ENCODE results near the gene CADM1. TPM values are rescaled to one million over a fixed set of nuclear protein-coding genes. Genes with fewer than 3 reads are reported as not detected.
A peak's percentile ranks its signal among the peaks of the same experiment; 100 is the strongest.

CADM1 gene
- polyA plus RNA-seq, 1 experiment, result 31.8 TPM

DNA sequence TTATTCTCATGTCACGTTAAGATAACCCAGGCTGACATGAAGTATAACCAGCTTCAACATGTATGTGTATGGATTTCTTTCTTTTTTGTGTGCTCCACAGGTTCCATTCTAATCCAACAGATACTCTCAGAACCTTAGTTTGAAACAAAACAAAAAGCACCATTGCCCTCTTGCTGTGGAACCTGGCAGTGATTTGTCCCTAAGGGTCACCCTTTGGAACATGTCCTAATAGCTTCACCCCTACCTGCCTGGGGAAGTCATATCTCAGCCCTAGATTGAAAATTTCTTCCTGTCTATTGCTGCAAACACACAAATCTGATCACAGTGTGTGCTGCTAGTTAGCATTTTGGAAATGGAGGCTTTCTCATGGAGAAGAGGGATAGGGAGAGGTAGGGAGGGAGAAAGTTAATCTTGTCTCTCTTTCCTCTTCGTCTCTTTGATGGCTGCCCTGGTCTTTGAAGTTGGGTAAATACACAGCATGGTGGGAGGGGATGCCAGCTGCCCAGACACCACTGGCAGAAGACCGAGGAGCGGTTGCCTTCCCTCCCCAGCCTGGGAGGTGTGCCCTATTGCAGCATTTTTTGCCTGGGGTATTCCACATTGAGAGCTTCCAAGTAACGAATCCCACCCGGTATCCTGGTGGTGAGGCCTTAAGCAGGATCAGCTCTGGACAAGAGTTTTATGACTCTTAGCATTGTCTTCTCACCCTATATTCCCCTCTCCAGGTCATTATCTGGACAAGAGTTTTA is 11.6 kb upstream of the CADM1 start:
- CTCF ChIA-PET, result interaction anchor here (0.9 to 1.7 kb wide), 2 partner anchors 11 kb away, joined by 3 read pairs; partner anchors contain the start of gene CADM1
- POLR2A ChIA-PET, result no interaction called here

DNA sequence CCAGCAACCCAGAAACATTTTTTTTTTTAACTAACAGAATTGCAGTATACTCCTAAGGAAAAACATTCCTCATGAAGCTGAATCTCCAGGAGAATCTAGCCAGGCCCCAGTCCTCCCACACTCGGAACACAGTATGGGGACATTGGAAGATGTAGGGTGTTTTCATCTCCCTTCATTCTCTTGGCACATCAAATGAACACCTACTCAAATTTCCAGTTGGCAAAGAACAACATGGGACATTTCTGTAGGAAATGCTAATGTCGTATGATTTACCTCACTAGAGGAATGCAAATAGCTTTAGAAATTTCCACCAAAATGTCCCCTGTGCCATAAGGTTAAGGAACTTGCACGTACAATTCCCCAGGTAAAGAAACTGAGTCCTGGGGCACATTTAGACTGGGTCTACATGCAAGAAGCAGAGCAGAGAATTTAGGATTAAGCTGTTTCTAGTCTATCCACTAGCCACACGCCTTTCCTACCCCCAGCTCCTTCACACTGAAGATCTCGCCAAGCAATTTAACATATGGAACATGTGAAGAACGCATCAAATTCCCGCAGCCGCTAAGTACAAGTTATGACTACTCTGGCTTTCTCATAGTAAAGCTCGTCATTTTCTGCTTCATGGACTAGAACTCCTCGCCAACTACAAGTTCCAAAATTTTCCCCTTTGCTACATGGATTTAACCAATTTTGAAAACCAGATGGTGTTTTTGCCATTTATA is 2.9 kb upstream of the CADM1 start:
- CTCF ChIA-PET, result no interaction called here
- Histone ChIP-seq H3K27me3 (ENCODE audit: control insufficient read depth, insufficient read depth, low read length) (peaks cover 14% of the 10 kb centered on the region), H3K36me3 (ENCODE audit: control insufficient read depth, insufficient read depth, low read length) (no peaks in the 10 kb centered on the region), H3K4me3 (ENCODE audit: low read depth, low read length) (no peak overlapping the region)
- POLR2A ChIA-PET, result no interaction called here
- TF ChIP-seq, protein P1, sequence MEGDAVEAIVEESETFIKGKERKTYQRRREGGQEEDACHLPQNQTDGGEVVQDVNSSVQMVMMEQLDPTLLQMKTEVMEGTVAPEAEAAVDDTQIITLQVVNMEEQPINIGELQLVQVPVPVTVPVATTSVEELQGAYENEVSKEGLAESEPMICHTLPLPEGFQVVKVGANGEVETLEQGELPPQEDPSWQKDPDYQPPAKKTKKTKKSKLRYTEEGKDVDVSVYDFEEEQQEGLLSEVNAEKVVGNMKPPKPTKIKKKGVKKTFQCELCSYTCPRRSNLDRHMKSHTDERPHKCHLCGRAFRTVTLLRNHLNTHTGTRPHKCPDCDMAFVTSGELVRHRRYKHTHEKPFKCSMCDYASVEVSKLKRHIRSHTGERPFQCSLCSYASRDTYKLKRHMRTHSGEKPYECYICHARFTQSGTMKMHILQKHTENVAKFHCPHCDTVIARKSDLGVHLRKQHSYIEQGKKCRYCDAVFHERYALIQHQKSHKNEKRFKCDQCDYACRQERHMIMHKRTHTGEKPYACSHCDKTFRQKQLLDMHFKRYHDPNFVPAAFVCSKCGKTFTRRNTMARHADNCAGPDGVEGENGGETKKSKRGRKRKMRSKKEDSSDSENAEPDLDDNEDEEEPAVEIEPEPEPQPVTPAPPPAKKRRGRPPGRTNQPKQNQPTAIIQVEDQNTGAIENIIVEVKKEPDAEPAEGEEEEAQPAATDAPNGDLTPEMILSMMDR (IDR thresholded peaks at IDR 0.05; ENCODE audit: insufficient read depth, low read depth, low read length), result no peak
- DNase-seq (ENCODE audit: low read depth), result no peak

More for the DNA sequence above, 11.6 kb upstream of the CADM1 start:
- no peak for DNase-seq (ENCODE audit: low read depth)
- no peak overlapping the region for H3K4me3 ChIP-seq (ENCODE audit: low read depth, low read length)
- TF ChIP-seq, protein P1 (IDR thresholded peaks at IDR 0.05; ENCODE audit: insufficient read depth, low read depth, low read length), result no peak
- H3K27me3 ChIP-seq (ENCODE audit: control insufficient read depth, insufficient read depth, low read length), result 0 out of 2 replicates have a peak, but pooled peaks cover 1% of the 10 kb centered on the region
- no peaks in the 10 kb centered on the region for H3K36me3 ChIP-seq (ENCODE audit: control insufficient read depth, insufficient read depth, low read length)

DNA sequence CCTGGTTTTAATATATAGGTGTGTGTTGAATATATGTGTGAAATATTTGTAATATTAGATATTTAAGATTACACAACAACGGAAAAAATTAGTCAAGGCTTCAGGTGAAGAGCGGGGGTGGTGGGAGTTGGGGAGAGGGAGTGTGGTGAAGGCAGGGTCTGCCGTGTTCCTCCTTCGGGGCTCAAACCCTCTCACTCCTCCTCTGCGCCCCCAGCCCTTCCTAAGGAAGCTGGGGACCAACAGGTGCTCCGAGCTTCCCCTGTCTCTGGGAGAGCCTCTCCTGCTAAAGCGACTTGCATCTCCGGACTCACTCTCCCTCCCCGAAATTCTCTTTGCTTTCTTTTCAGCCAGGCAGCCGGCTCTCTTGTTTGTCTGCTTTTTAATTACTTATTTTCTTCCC is 960 bp upstream of the CADM1 start:
- no peak overlapping the region; the same call in 1 of the 2 replicates for H3K4me3 ChIP-seq (ENCODE audit: low read depth, low read length)
- CTCF ChIA-PET, result interaction anchor here (0.6 to 1.7 kb wide), 5 partner anchors 10 to 171 kb away, joined by 3 to 6 read pairs (median 3); no protein-coding TSS in a partner anchor

DNA sequence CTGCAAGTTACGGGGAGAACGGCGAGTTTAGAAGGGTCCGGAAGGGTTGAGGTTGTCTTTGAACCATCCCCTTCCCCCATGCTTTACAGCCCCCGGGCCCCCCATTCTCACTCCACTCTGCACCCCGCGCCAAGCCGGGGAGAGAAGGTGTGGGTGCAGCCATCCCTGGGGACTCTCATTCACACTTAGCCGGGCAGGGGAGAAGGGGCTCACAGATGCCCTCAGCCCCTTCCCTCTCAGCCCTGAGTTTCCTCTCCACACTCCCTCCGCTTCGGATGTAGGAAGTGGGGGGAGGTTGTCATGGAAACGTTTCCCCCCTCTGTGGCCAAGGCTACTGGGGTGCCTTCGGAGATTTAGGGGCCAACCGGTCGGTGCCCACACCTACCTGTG is 334 bp downstream of the CADM1 start:
- H3K36me3 ChIP-seq (ENCODE audit: control insufficient read depth, insufficient read depth, low read length), result no peaks in the 10 kb centered on the region
- TF ChIP-seq, protein P1 (IDR thresholded peaks at IDR 0.05; ENCODE audit: insufficient read depth, low read depth, low read length), result no peak
- ChIA-PET POLR2A (no interaction called here), CTCF (interaction anchor here (0.7 to 1.7 kb wide), 4 partner anchors 11 to 170 kb away, joined by 3 to 6 read pairs (median 4); no protein-coding TSS in a partner anchor)
- peaks cover 22% of the 10 kb centered on the region for H3K27me3 ChIP-seq (ENCODE audit: control insufficient read depth, insufficient read depth, low read length)
- H3K4me3 ChIP-seq (ENCODE audit: low read depth, low read length), result peak overlapping the region; percentile 49
- DNase-seq (ENCODE audit: low read depth), result no peak

More for the DNA sequence above, 960 bp upstream of the CADM1 start:
- TF ChIP-seq, protein P1 (IDR thresholded peaks at IDR 0.05; ENCODE audit: insufficient read depth, low read depth, low read length), result no peak
- H3K36me3 ChIP-seq (ENCODE audit: control insufficient read depth, insufficient read depth, low read length), result no peaks in the 10 kb centered on the region
- POLR2A ChIA-PET, result interaction anchor here (0.6 kb wide), 1 partner anchor 52 kb away, joined by 11 read pairs; no protein-coding TSS in a partner anchor
- H3K27me3 ChIP-seq (ENCODE audit: control insufficient read depth, insufficient read depth, low read length), result peaks cover 22% of the 10 kb centered on the region
- DNase-seq (ENCODE audit: low read depth), result no peak

All from BJ (cell line).